ENCODE data around the gene NEK2. TPM values are rescaled to one million over a fixed set of nuclear protein-coding genes. Genes with fewer than 3 reads are reported as not detected.
A peak's percentile ranks its signal among the peaks of the same experiment; 100 is the strongest.

Gene NEK2
- total RNA-seq, 1 experiment from 2014 or later: 17.6 TPM

- Histone ChIP-seq H3K27me3 (ENCODE audit: insufficient read depth, low read length) (no peaks in the 10 kb centered on the region; the same call in 1 of the 2 replicates), H3K9ac (ENCODE audit: extremely low read depth, insufficient read length, low read length) (no peak overlapping the region), H4K8ac (replicated peaks; ENCODE audit: insufficient read length, low read depth, low read length) (no peak overlapping the region), H3K23me2 (ENCODE audit: insufficient read length, low read depth, low read length, poor library complexity, severe bottlenecking) (peaks cover 11% of the 10 kb centered on the region), H4K91ac (ENCODE audit: insufficient read length, low read depth, low read length) (no peak overlapping the region), H3K4me1 (ENCODE audit: insufficient read depth, low read length) (no peaks in the 10 kb centered on the region), H3K4ac (ENCODE audit: low read depth, low read length) (no peak overlapping the region), H3K27ac (ENCODE audit: insufficient read length, low read depth, low read length) (no peak overlapping the region), H3K14ac (ENCODE audit: insufficient read depth, low read length) (no peak overlapping the region), H3K9me3 (ENCODE audit: control insufficient read depth, low read depth, low read length) (no peaks in the 10 kb centered on the region), H2AK5ac (ENCODE audit: insufficient read length, low read length) (no peak overlapping the region), H3T11ph (ENCODE audit: low read length) (no peak overlapping the region), H2BK20ac (ENCODE audit: low read depth, low read length, poor library complexity, severe bottlenecking) (no peak overlapping the region), H2BK5ac (ENCODE audit: insufficient read length, low read length) (no peak overlapping the region), H3K79me2 (ENCODE audit: insufficient read depth, low read length) (no peaks in the 10 kb centered on the region), H4K20me1 (ENCODE audit: control insufficient read depth, insufficient read depth, insufficient read length) (no peaks in the 10 kb centered on the region), H2BK15ac (ENCODE audit: low read depth, low read length) (no peak overlapping the region), H2BK12ac (ENCODE audit: insufficient read length, low read depth, low read length) (no peak overlapping the region), H3K23ac (ENCODE audit: insufficient read length, low read depth, low read length) (no peak overlapping the region), H3K56ac (ENCODE audit: insufficient read length, low read depth, low read length) (no peak overlapping the region), H2BK120ac (ENCODE audit: low read depth, low read length, poor library complexity, severe bottlenecking) (no peak overlapping the region), H3K18ac (ENCODE audit: insufficient read length, low read depth, low read length) (no peak overlapping the region), H2AFZ (ENCODE audit: low read length) (no peak overlapping the region), H3K79me1 (ENCODE audit: insufficient read depth, low read depth, low read length, poor library complexity, severe bottlenecking) (no peaks in the 10 kb centered on the region), H4K5ac (ENCODE audit: insufficient read length, low read depth, low read length) (no peak overlapping the region), H3K4me2 (ENCODE audit: insufficient read depth, insufficient read length, low read length) (peak overlapping the region; percentile 50)
- Mint-ChIP-seq H3K4me3 (peak overlapping the region; percentile 73 to 77), H3K9me3 (peaks cover 0 to 2% of the 10 kb centered on the region in 2 experiments; a peak in 1 of 5 replicates), H3K27me3 (ENCODE audit: low read depth) (peaks cover 36% of the 10 kb centered on the region), H3K27ac (no peak overlapping the region), H3K4me1 (peaks cover 4 to 5% of the 10 kb centered on the region in 2 experiments; a peak in 3 of 4 replicates), H3K36me3 (ENCODE audit: insufficient read depth in 1 of 3, low read depth in 3 of 3) (no peaks in the 10 kb centered on the region; a peak in 1 of 7 replicates)
- peak; percentile 99 for TF ChIP-seq CTCF (conservative IDR thresholded peaks at IDR 0.05)
- no CpG with 5 or more reads among the region's 29 CpGs for WGBS (ENCODE audit: extremely low coverage, insufficient read length, low lambda C conversion rate)
- DNase-seq: peak; percentile 88
Observed at GRCh38 chr1:211698161-211699026, 23.0 kb upstream of the NEK2 start.
